IPS-11a (cell line): ENCODE data around the gene OBSL1.

Experiments
- H3K4me3 ChIP-seq: one replicate; pipeline ENCODE4 v1.5.1; 2013; ENCODE audit warnings: low read depth, low read length, control low read depth

The OBSL1 gene

GRCh38 chr2:219552382-219553167 lies 18.8 kb downstream of the OBSL1 start:
- H3K4me3 ChIP-seq, result peak overlapping the region; percentile 63

- H3K4me3 ChIP-seq, result peak overlapping the region; percentile 63
Observed at GRCh38 chr2:219551441-219552381, 19.6 kb downstream of the OBSL1 start.

GRCh38 chr2:219549619-219550018 lies 21.7 kb downstream of the OBSL1 start:
- no peak overlapping the region for H3K4me3 ChIP-seq

GRCh38 chr2:219548990-219549389 lies 22.3 kb downstream of the OBSL1 start:
- H3K4me3 ChIP-seq, result no peak overlapping the region

- H3K4me3 ChIP-seq, result no peak overlapping the region
Observed at GRCh38 chr2:219547621-219548020, 23.7 kb downstream of the OBSL1 start.

- no peak overlapping the region for H3K4me3 ChIP-seq
Observed at GRCh38 chr2:219545943-219546352, 25.4 kb downstream of the OBSL1 start.

- H3K4me3 ChIP-seq, result no peak overlapping the region
Observed at GRCh38 chr2:219545295-219545942, 25.9 kb downstream of the OBSL1 start.

GRCh38 chr2:219544567-219544966 lies 26.8 kb downstream of the OBSL1 start:
- peak overlapping the region; percentile 53 for H3K4me3 ChIP-seq

- peak within 1 kb of the TSS; percentile 77 for H3K4me3 ChIP-seq
Observed at GRCh38 chr2:219543596-219544358, 27.6 kb downstream of the OBSL1 start, which contains the start of the genes CHPF and TMEM198. Gene CHPF (minus strand): TSS chr2:219543809. CDS start chr2:219543538, 271 bp downstream. Gene TMEM198 (plus strand): TSS chr2:219544028. CDS start chr2:219544728, 700 bp downstream.

GRCh38 chr2:219542931-219543595 lies 28.3 kb downstream of the OBSL1 start:
- peak overlapping the region; percentile 77 for H3K4me3 ChIP-seq

GRCh38 chr2:219541611-219542180 lies 29.6 kb downstream of the OBSL1 start:
- H3K4me3 ChIP-seq, result no peak overlapping the region

GRCh38 chr2:219540784-219541504 lies 30.4 kb downstream of the OBSL1 start:
- H3K4me3 ChIP-seq, result no peak overlapping the region

- no peak overlapping the region for H3K4me3 ChIP-seq
Observed at GRCh38 chr2:219539926-219540678, 31.2 kb downstream of the OBSL1 start.

GRCh38 chr2:219538956-219539788 lies 32.2 kb downstream of the OBSL1 start:
- no peak overlapping the region for H3K4me3 ChIP-seq

- H3K4me3 ChIP-seq, result no peak overlapping the region
Observed at GRCh38 chr2:219538504-219538951, 32.8 kb downstream of the OBSL1 start.

- H3K4me3 ChIP-seq, result no peak overlapping the region
Observed at GRCh38 chr2:219537657-219538488, 33.5 kb downstream of the OBSL1 start.
